ENCODE results near the gene HARS1.
"Not testable (repeated sequence)": the region's sequence is repeated elsewhere in the genome, so short reads cannot be mapped to it uniquely, and the experiment has no call there.

The HARS1 gene

DNA sequence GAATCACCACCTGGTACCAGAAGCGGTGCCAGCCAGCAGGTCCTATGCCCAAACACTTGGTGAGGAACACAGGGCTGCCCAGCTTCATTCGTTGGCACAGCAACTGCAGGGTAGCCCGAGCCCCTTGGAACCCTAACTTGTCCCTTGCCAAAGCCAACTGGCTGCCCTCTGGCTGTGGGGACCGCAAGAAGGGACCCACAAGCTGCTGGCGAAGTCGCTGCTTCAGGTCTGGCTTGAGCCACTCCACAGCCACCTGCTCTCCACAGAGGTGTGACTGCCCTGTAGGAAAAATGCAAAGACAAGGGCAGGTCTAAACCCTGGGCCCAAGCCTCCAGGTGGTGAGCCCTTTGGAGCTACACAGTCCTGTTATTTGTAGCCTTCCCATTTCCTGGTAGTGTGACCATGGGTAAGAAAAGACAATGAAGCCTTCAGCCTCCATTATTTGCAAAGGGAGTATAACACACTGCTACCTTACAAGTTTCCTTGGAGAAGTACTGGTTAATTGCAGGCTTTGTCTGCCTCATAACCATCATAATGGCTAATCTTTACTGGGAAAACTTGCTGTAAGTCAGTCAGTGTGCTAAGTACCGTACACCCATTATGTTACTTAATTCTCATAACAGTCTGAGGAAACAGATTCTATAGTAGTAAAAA lies 19.6 kb downstream of the HARS1 start:
- Histone ChIP-seq H3K9ac (no peak overlapping the region), H3K36me3 (peaks cover 95 to 100% (median 99%) of the 10 kb centered on the region in 11 experiments)

DNA sequence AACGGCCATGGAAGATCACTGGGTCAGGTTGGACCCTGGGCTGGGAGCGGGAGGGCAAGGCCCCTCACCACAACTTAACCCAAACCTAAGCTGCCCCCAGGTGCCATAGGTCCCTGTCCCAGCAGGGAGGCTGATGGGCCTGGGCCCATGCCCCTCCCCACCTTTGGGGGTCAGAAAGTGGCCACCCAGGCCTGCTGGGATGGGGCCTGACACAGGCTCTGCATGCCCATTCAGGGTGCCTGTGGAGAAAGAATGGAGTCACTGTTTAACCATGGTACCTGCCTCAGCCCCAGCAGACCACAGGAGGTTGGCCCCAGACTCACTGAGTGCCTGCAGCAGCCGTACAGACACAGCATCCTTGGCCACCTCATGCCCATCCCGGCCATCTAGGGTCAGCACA lies 20.1 kb downstream of the HARS1 start:
- H3K9ac ChIP-seq; H3K9me3 ChIP-seq (replicated peaks in 1 of 11); H3K27ac ChIP-seq; H3K4me2 ChIP-seq; H3K27me3 ChIP-seq; H3K4me3 ChIP-seq: not testable (repeated sequence)
- peaks cover 8 to 97% (median 69%) of the 10 kb centered on the region in 11 experiments; a peak in 19 of 22 replicates for H4K20me1 ChIP-seq
- peaks cover 5 to 28% (median 14%) of the 10 kb centered on the region in 10 experiments for H3K4me1 ChIP-seq
- peaks cover 89 to 100% (median 96%) of the 10 kb centered on the region in 11 experiments for H3K36me3 ChIP-seq

More for the DNA sequence above, 19.6 kb downstream of the HARS1 start:
- Histone ChIP-seq H3K4me2 (no peak overlapping the region), H3K27ac (no peak overlapping the region), H3K27me3 (no peaks in the 10 kb centered on the region), H4K20me1 (peaks cover 8 to 97% (median 63%) of the 10 kb centered on the region in 11 experiments; a peak in 19 of 22 replicates), H3K4me1 (peaks cover 0 to 22% (median 9%) of the 10 kb centered on the region in 10 experiments; a peak in 17 of 20 replicates), H3K9me3 (replicated peaks in 1 of 11) (no peaks in the 10 kb centered on the region), H3K4me3 (no peak overlapping the region)
- no peak for TF ChIP-seq Cebpa-rat (IDR thresholded peaks at IDR 0.05)

DNA sequence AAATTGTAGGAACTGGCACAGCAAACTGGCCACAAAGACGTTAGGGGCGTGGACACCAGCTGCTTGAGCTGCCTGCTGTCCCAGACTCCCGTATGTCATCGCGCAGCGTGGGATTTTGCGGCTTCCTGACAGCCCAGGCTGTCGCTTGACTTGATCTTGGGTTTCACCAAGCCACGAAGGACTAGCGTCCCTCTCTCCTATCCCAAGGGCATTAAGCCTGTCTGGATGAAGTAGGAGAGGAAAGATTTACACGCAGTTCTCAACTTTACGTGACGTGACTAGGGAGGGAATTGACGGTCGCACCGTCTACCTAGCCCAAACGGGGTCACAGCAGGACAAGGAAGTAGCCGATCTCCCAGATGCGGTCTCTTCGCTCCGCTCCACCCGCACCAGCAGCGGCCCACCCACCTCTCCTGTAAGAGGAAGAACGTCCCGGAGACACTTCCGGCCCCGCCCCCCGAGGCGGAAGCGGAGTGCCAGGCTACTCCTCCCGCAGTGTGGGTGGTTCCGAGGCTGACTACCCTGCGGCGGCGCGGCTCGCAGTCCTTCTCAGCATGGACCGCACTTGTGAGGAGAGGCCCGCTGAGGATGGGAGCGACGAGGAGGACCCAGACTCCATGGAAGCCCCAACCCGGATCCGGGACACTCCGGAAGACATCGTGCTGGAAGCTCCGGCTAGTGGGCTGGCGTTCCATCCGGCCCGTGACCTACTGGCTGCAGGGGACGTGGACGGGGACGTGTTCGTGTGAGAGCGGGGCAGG lies 26.6 kb downstream of the HARS1 start, which contains the start of gene WDR55:
Gene WDR55 (plus strand): TSS at position 546 of the 761 bp plus-strand sequence. CDS start 9 bp downstream, at position 555.
- Histone ChIP-seq H3K36me3 (peaks cover 65 to 77% (median 73%) of the 10 kb centered on the region in 11 experiments), H4K20me1 (peaks cover 4 to 46% (median 37%) of the 10 kb centered on the region in 11 experiments; a peak in 18 of 22 replicates), H3K4me2 (peak within 1 kb of the TSS; percentile 81 to 99 (median 87)), H3K4me3 (peak within 1 kb of the TSS; percentile 80 to 99 (median 94)), H3K27ac (peak within 1 kb of the TSS; percentile 71 to 90 (median 85)), H3K9ac (peak within 1 kb of the TSS; percentile 77 to 92 (median 85)), H3K27me3 (no peaks in the 10 kb centered on the region), H3K9me3 (replicated peaks in 1 of 11) (no peaks in the 10 kb centered on the region), H3K4me1 (peaks cover 22 to 58% (median 32%) of the 10 kb centered on the region in 10 experiments)
- no peak for TF ChIP-seq Cebpa-rat (IDR thresholded peaks at IDR 0.05)

DNA sequence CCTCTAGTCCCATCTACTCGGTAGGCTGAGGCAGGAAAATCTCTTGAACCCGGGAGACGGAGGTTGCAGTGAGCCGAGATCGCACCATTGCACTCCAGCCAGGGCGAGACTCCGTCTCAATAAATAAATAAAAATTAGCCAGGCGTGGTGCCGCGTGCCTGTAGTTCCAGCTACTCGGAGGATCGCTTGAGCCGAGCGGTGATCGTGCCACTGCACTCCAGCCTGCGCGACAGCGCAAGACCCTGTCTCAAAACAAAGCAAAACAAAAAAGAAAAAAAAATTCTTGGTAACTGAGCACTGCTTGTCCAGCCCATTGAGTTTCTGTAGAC lies 27.2 kb downstream of the HARS1 start:
- Histone ChIP-seq H3K27ac (peak overlapping the region; percentile 71 to 90 (median 85)), H4K20me1 (peaks cover 4 to 40% (median 31%) of the 10 kb centered on the region in 11 experiments; a peak in 18 of 22 replicates), H3K9ac (peak overlapping the region; percentile 77 to 92 (median 85)), H3K36me3 (peaks cover 65 to 77% (median 73%) of the 10 kb centered on the region in 11 experiments), H3K4me2 (peak overlapping the region; percentile 81 to 99 (median 87)), H3K4me3 (peak overlapping the region; percentile 80 to 99 (median 94)), H3K9me3 (replicated peaks in 1 of 11) (no peaks in the 10 kb centered on the region), H3K27me3 (no peaks in the 10 kb centered on the region), H3K4me1 (peaks cover 22 to 58% (median 32%) of the 10 kb centered on the region in 10 experiments)
- TF ChIP-seq Cebpa-rat (IDR thresholded peaks at IDR 0.05): no peak

DNA sequence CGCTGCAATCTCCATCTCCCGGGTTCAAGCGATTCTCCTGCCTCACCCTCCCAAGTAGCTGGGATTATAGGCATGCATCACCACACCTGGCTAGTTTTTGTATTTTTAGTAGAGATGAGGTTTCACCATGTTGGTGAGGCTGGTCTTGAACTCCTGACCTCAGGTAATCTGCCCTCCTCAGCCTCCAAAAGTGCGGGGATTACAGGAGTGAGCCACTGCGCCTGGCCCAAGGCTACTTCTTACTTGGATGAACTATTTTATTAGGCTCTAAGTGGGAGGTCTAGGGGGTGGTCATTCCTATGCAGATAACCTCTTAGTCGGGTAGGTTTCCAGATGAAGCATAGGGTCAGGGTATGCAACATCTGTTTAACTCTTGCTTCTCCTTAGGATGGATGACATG lies 30.8 kb downstream of the HARS1 start:
- not testable (repeated sequence) for H3K27ac ChIP-seq; H3K27me3 ChIP-seq; H3K9ac ChIP-seq; H3K4me2 ChIP-seq; H3K9me3 ChIP-seq (replicated peaks in 1 of 11); H4K20me1 ChIP-seq; H3K4me3 ChIP-seq
- H3K4me1 ChIP-seq: peaks cover 9 to 24% (median 12%) of the 10 kb centered on the region in 10 experiments
- peaks cover 80 to 84% (median 82%) of the 10 kb centered on the region in 11 experiments for H3K36me3 ChIP-seq

DNA sequence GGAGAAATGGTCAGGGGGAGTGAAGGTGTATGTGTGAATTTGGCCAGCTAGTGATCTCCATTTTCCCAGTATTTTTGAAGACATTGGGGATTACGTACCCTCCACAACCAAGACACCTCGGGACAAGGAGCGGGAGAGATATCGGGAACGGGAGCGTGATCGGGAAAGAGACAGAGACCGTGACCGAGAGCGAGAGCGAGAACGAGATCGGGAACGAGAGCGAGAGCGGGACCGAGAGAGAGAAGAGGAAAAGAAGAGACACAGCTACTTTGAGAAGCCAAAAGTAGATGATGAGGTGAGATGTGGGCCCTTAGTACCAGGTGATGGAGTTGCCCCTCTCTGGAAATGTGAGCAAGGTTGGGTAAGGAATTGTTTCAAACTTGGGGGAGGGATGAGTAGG lies 32.3 kb downstream of the HARS1 start:
- H3K4me3 ChIP-seq: no peak overlapping the region
- peaks cover 0 to 8% (median 0%) of the 10 kb centered on the region in 11 experiments; a peak in 2 of 22 replicates for H4K20me1 ChIP-seq
- TF ChIP-seq Cebpa-rat (IDR thresholded peaks at IDR 0.05): peak in 1 of 11 experiments; percentile 10; a peak in 1 of 22 replicates
- no peaks in the 10 kb centered on the region for H3K9me3 ChIP-seq (replicated peaks in 1 of 11)
- no peak overlapping the region for H3K27ac ChIP-seq
- H3K36me3 ChIP-seq: peaks cover 95 to 99% (median 97%) of the 10 kb centered on the region in 11 experiments
- H3K4me1 ChIP-seq: peaks cover 3 to 31% (median 6%) of the 10 kb centered on the region in 10 experiments; a peak in 19 of 20 replicates
- no peak overlapping the region for H3K4me2 ChIP-seq
- H3K27me3 ChIP-seq: no peaks in the 10 kb centered on the region
- H3K9ac ChIP-seq: no peak overlapping the region

DNA sequence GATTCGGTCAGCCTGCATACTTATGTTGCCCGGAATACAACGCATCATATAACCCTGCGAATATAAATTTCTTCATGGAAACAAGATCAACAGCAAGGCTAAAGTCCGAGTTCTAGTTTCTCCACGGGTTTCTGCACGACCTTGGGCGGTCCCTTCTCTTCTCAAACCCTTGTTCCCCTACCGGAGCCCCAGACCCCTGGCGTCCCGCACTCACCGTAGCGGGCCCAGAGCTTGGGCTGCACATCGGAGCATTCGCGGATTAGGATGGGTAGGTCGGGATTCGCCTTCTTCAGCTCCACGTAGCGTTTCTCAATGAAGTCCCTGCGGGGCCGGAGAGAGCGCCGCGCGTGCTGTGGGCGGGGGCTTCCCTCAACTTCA lies 44.1 kb downstream of the HARS1 start:
- Histone ChIP-seq H3K4me2 (peak overlapping the region; percentile 75 to 98 (median 90)), H3K4me3 (peak overlapping the region; percentile 81 to 93 (median 90)), H3K27ac (peak overlapping the region; percentile 60 to 90 (median 83)), H3K9me3 (replicated peaks in 1 of 11) (no peaks in the 10 kb centered on the region), H3K27me3 (no peaks in the 10 kb centered on the region), H3K4me1 (peaks cover 21 to 63% (median 41%) of the 10 kb centered on the region in 10 experiments), H4K20me1 (peaks cover 4 to 53% (median 37%) of the 10 kb centered on the region in 11 experiments; a peak in 19 of 22 replicates), H3K9ac (peak overlapping the region; percentile 86 to 94 (median 88)), H3K36me3 (peaks cover 66 to 84% (median 74%) of the 10 kb centered on the region in 11 experiments)
- TF ChIP-seq Cebpa-rat (IDR thresholded peaks at IDR 0.05): no peak

DNA sequence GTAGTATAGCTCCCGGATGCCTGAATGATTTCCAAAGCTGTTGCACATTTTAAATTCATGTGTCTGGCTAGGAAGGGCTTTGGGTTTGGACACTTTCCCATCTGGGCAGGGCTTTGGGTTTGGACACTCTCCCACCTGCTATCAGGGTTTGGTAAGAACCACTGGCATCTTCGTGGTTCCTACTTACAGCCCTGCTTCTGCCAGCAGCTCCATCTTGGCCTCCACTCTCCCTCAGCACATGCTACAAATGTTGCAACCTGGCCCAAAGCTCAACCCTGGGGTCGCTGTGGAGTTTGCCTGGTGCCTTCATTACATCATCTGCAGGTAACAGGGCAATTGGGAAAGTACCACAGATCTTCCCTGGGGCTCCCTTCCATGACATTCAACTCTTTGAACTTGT lies 48.5 kb downstream of the HARS1 start:
- H3K4me1 ChIP-seq: peaks cover 36 to 85% (median 61%) of the 10 kb centered on the region in 10 experiments
- H3K9me3 ChIP-seq (replicated peaks in 1 of 11): no peaks in the 10 kb centered on the region
- H4K20me1 ChIP-seq: peaks cover 4 to 63% (median 37%) of the 10 kb centered on the region in 11 experiments; a peak in 19 of 22 replicates
- H3K36me3 ChIP-seq: peaks cover 42 to 64% (median 53%) of the 10 kb centered on the region in 11 experiments
- no peaks in the 10 kb centered on the region for H3K27me3 ChIP-seq
- H3K4me2 ChIP-seq: peak overlapping the region in 5 of 11 experiments; percentile 87 to 98 (median 94); a peak in 9 of 22 replicates
- no peak for TF ChIP-seq Cebpa-rat (IDR thresholded peaks at IDR 0.05)
- H3K27ac ChIP-seq: no peak overlapping the region
- peak overlapping the region in 7 of 11 experiments; percentile 30 to 95 (median 86); a peak in 9 of 22 replicates for H3K9ac ChIP-seq
- H3K4me3 ChIP-seq: peak overlapping the region in 3 of 10 experiments; percentile 66 to 89 (median 82); a peak in 5 of 20 replicates

Measured in BLaER1 treated with 17β-estradiol and CSF1 and Interleukin-3, amounts not matched to agents 10 nM and 100 nM (cell line).